ENCODE measurements around the gene SERGEF. TPM values are rescaled to one million over a fixed set of nuclear protein-coding genes. Genes with fewer than 3 reads are reported as not detected.

Gene SERGEF
- total and polyA plus RNA-seq, 10 donors = 29.0 to 55.5 (median 38.8) TPM

GRCh38 chr11:18027475-18027874 is 14.6 kb upstream of the SERGEF start:
- no peaks in the 10 kb centered on the region for H3K27me3 ChIP-seq (replicated peaks in 1 of 7)
- no peaks in the 10 kb centered on the region for H3K36me3 ChIP-seq
- H3K27ac ChIP-seq = no peak overlapping the region
- H3K4me1 ChIP-seq = no peaks in the 10 kb centered on the region
- no peak for DNase-seq
- TF ChIP-seq POLR2A (IDR thresholded peaks at IDR 0.05) = no peak
- TF ChIP-seq CTCF (IDR thresholded peaks at IDR 0.05 in 8 of 11, conservative IDR thresholded peaks at IDR 0.05 in 3 of 11) = no peak
- no peak for TF ChIP-seq POLR2AphosphoS5 (IDR thresholded peaks at IDR 0.05)
- no peak overlapping the region for H3K4me3 ChIP-seq
- intact Hi-C loops (cut with DNase I; ENCODE audit: low total_unique reads) = no loop called here
- H3K9me3 ChIP-seq = no peaks in the 10 kb centered on the region
- 65 to 82% (median 81%) methylated on average over 2 of the region's 2 CpGs for WGBS, 5 donors

GRCh38 chr11:18022419-18022818 is 9.6 kb upstream of the SERGEF start:
- no peak overlapping the region for H3K27ac ChIP-seq
- no peak for DNase-seq
- H3K9me3 ChIP-seq = no peaks in the 10 kb centered on the region
- H3K36me3 ChIP-seq = no peaks in the 10 kb centered on the region
- no peaks in the 10 kb centered on the region for H3K27me3 ChIP-seq (replicated peaks in 1 of 7)
- no peak for TF ChIP-seq CTCF (IDR thresholded peaks at IDR 0.05 in 8 of 11, conservative IDR thresholded peaks at IDR 0.05 in 3 of 11)
- TF ChIP-seq POLR2A (IDR thresholded peaks at IDR 0.05) = no peak
- TF ChIP-seq POLR2AphosphoS5 (IDR thresholded peaks at IDR 0.05) = no peak
- intact Hi-C loops (cut with DNase I; ENCODE audit: low total_unique reads) = no loop called here
- 86 to 94% (median 92%) methylated on average over 1 of the region's 1 CpG for WGBS, 5 donors
- H3K4me3 ChIP-seq = no peak overlapping the region
- H3K4me1 ChIP-seq = no peaks in the 10 kb centered on the region

GRCh38 chr11:18019650-18020049 is 6.8 kb upstream of the SERGEF start:
- Histone ChIP-seq H3K27me3 (replicated peaks in 1 of 7) (no peaks in the 10 kb centered on the region), H3K36me3 (no peaks in the 10 kb centered on the region), H3K9me3 (no peaks in the 10 kb centered on the region), H3K27ac (no peak overlapping the region), H3K4me3 (no peak overlapping the region), H3K4me1 (peaks cover 0 to under 1% (median 0%) of the 10 kb centered on the region in 6 donors)
- no peak for DNase-seq
- TF ChIP-seq CTCF (IDR thresholded peaks at IDR 0.05 in 8 of 11, conservative IDR thresholded peaks at IDR 0.05 in 3 of 11) = no peak
- no peak for TF ChIP-seq POLR2A (IDR thresholded peaks at IDR 0.05)
- TF ChIP-seq POLR2AphosphoS5 (IDR thresholded peaks at IDR 0.05) = no peak
- intact Hi-C loops (cut with DNase I; ENCODE audit: low total_unique reads) = no loop called here

GRCh38 chr11:18016789-18017188 is 3.9 kb upstream of the SERGEF start:
- intact Hi-C loops (cut with DNase I; ENCODE audit: low total_unique reads) = no loop called here
- H3K27me3 ChIP-seq (replicated peaks in 1 of 7) = no peaks in the 10 kb centered on the region
- no peak for DNase-seq
- no peak overlapping the region for H3K27ac ChIP-seq
- H3K36me3 ChIP-seq = no peaks in the 10 kb centered on the region
- no peak overlapping the region for H3K4me3 ChIP-seq
- no peaks in the 10 kb centered on the region for H3K9me3 ChIP-seq
- TF ChIP-seq POLR2AphosphoS5 (IDR thresholded peaks at IDR 0.05) (no peak), CTCF (IDR thresholded peaks at IDR 0.05 in 8 of 11, conservative IDR thresholded peaks at IDR 0.05 in 3 of 11) (no peak), POLR2A (IDR thresholded peaks at IDR 0.05) (no peak)
- WGBS, 5 donors = 87 to 97% (median 94%) methylated on average over 2 of the region's 2 CpGs
- peaks cover 0 to 22% (median 16%) of the 10 kb centered on the region in 6 donors for H3K4me1 ChIP-seq

Data from spleen (tissue), 11 donors.